Endothelial cell of umbilical vein (primary cell): ENCODE measurements around the gene ATAD1. TPM values are rescaled to one million over a fixed set of nuclear protein-coding genes. Genes with fewer than 3 reads are reported as not detected.

ENCODE experiments used
- BruUV-seq: library from RNA; stranded (reverse); fragments of 400-500 nt; replicated peaks from 2 replicates; lab custom pipeline; 2021; lab: Mats Ljungman, UMichigan
- CTCF ChIA-PET: fragments of 300-600, 350-600 bp; sonication (Branson Sonifier 250); formaldehyde crosslinking; loops from one replicate; lab custom pipeline; 2021; ENCODE audit warnings: antibody characterized with exemption, inconsistent platforms; lab: Charles Lee
- POLR2A ChIA-PET: fragments of 300-600, 350-600 bp; sonication (Branson Sonifier 250); formaldehyde crosslinking; loops from one replicate; lab custom pipeline; 2021; ENCODE audit warnings: antibody characterized with exemption, inconsistent platforms; lab: Charles Lee
- DNase-seq: peaks from one replicate; pipeline ENCODE4 v3.0.0-alpha.2; 2011; ENCODE audit warnings: low read depth, low spot score
- FAIRE-seq: peaks from 2 replicates; lab custom pipeline; 2011; peaks lifted over from hg19 to GRCh38; lab: Jason Lieb, UNC
- H2AFZ ChIP-seq: 2 replicates; pipeline ENCODE4 v1.6.0; 2012; ENCODE audit warnings: low read depth, low read length, control low read depth, inconsistent platforms
- H3K27ac ChIP-seq: 2 replicates; pipeline ENCODE4 v1.5.1; 2011; ENCODE audit warnings: low read depth, mild to moderate bottlenecking, control low read depth, low read length, moderate library complexity; ENCODE audit not compliant: insufficient read depth
- H3K27me3 ChIP-seq, 2 experiments: 2 replicates each; pipeline versions ENCODE4 v1.6.0 to v1.6.1; 2011; ENCODE audit warnings: low read length in 2 of 2, mixed read lengths in 1 of 2; ENCODE audit not compliant: control insufficient read depth in 2 of 2, insufficient read depth in 2 of 2
- H3K36me3 ChIP-seq, 2 experiments: 2 replicates in 1 of 2; 3 replicates in 1 of 2; pipeline ENCODE4 v1.5.1; 2011; ENCODE audit warnings: low read length in 2 of 2, mild to moderate bottlenecking in 1 of 2, moderate library complexity in 1 of 2; ENCODE audit not compliant: control insufficient read depth in 2 of 2, insufficient read depth in 2 of 2; ENCODE audit errors: extremely low read depth in 1 of 2
- H3K4me1 ChIP-seq: 3 replicates; pipeline ENCODE4 v1.5.1; 2011; ENCODE audit warnings: mild to moderate bottlenecking, low read length; ENCODE audit not compliant: control insufficient read depth, insufficient read depth; ENCODE audit errors: extremely low read depth
- H3K4me2 ChIP-seq: 2 replicates; pipeline ENCODE4 v1.6.1; 2011; ENCODE audit warnings: low read length, control low read depth, mixed read lengths; ENCODE audit not compliant: insufficient read depth
- H3K4me3 ChIP-seq, 3 experiments: fragments of 200-600 bp in 1 of 3; sonication (generic), shearing (Covaris generic) in 1 of 3; replicated peaks in 1 of 3; 2 replicates each; pipeline ENCODE4 v1.5.1; 2011 to 2016; ENCODE audit warnings: control low read depth in 3 of 3, low read length in 3 of 3, mild to moderate bottlenecking in 2 of 3, inconsistent platforms in 1 of 3, low read depth in 1 of 3, moderate library complexity in 1 of 3; ENCODE audit not compliant: insufficient read depth in 1 of 3
- H3K79me2 ChIP-seq: 2 replicates; pipeline ENCODE4 v1.6.0; 2012; ENCODE audit warnings: low read length, inconsistent platforms; ENCODE audit not compliant: control insufficient read depth, insufficient read depth
- H3K9ac ChIP-seq: replicated peaks from 2 replicates; pipeline ENCODE3; 2011; ENCODE audit warnings: low read length, control low read depth; ENCODE audit not compliant: insufficient read depth; ENCODE audit errors: extremely low read depth
- H3K9me1 ChIP-seq: replicated peaks from 3 replicates; pipeline ENCODE4 v1.6.0; 2011; ENCODE audit warnings: mild to moderate bottlenecking, low read length; ENCODE audit not compliant: control insufficient read depth, insufficient read depth; ENCODE audit errors: extremely low read depth
- H3K9me3 ChIP-seq: replicated peaks from 2 replicates; pipeline ENCODE4 v1.5.1; 2012; ENCODE audit warnings: low read length, inconsistent platforms; ENCODE audit not compliant: control insufficient read depth, insufficient read depth
- H4K20me1 ChIP-seq: replicated peaks from 2 replicates; pipeline ENCODE3; 2011; ENCODE audit warnings: mild to moderate bottlenecking, low read length; ENCODE audit not compliant: control insufficient read depth, insufficient read depth; ENCODE audit errors: extremely low read depth
- CTCF ChIP-seq, 2 donors: IDR thresholded peaks; 1 replicate in 1 of 2; 2 replicates in 1 of 2; pipeline ENCODE4 v1.5.1; 2011; ENCODE audit warnings: low read length in 2 of 2, mild to moderate bottlenecking in 2 of 2, moderate library complexity in 2 of 2, control low read depth in 1 of 2, inconsistent platforms in 1 of 2, low read depth in 1 of 2; ENCODE audit not compliant: insufficient read depth in 1 of 2; ENCODE audit errors: extremely low read depth in 1 of 2
- EZH2 ChIP-seq: IDR thresholded peaks from 2 replicates; pipeline ENCODE4 v1.6.1; 2012; ENCODE audit warnings: borderline replicate concordance, low read depth, mild to moderate bottlenecking, moderate library complexity, low read length, inconsistent platforms; ENCODE audit not compliant: severe bottlenecking
- FOS ChIP-seq: IDR thresholded peaks from 2 replicates; pipeline ENCODE4 v1.6.1; 2011; ENCODE audit warnings: mild to moderate bottlenecking, low read length, moderate library complexity, borderline replicate concordance; ENCODE audit not compliant: insufficient read depth
- GATA2 ChIP-seq: IDR thresholded peaks from 2 replicates; pipeline ENCODE4 v1.7.0; 2011; ENCODE audit warnings: low read depth, mild to moderate bottlenecking, moderate library complexity, mixed read lengths, low read length; ENCODE audit not compliant: insufficient read length, insufficient read depth
- JUN ChIP-seq: IDR thresholded peaks from 2 replicates; pipeline ENCODE4 v1.6.1; 2011; ENCODE audit warnings: borderline replicate concordance, low read depth; ENCODE audit not compliant: insufficient read length, insufficient read depth
- MAX ChIP-seq: IDR thresholded peaks from 2 replicates; pipeline ENCODE4 v1.6.1; 2011; ENCODE audit not compliant: insufficient read depth, insufficient read length
- MYC ChIP-seq: IDR thresholded peaks from one replicate; pipeline ENCODE4 v1.6.1; 2011; ENCODE audit warnings: mild to moderate bottlenecking, low read depth, low read length
- POLR2A ChIP-seq: IDR thresholded peaks from 2 replicates; pipeline ENCODE4 v1.6.1; 2012; ENCODE audit warnings: low read depth, mild to moderate bottlenecking, control low read depth, low read length
- POLR2AphosphoS5 ChIP-seq: IDR thresholded peaks from 2 replicates; pipeline ENCODE4 v1.6.1; 2012; ENCODE audit warnings: low read depth, mild to moderate bottlenecking, control low read depth, low read length, moderate library complexity; ENCODE audit not compliant: insufficient read depth
- dilution Hi-C: fragments of 300-500 bp; cut with MboI; formaldehyde crosslinking; loops from one replicate; pipeline ENCODE4 v1.15.0; 2019; ENCODE audit warnings: low sequenced_read_pairs; ENCODE audit not compliant: extremely low pct_ligation_motif_present
- intact Hi-C: fragments of 100-400 bp; cut with micrococcal nuclease; formaldehyde crosslinking; loops from one replicate; pipeline ENCODE4 v1.10.0; 2022
- polyA plus RNA-seq, 4 experiments: library from polyadenylated mRNA; depleted of rRNA in 3 of 4; stranded (reverse) in 3 of 4; unstranded in 1 of 4; fragments of >200 nt; gene quantifications; 2 replicates each; pipeline versions ENCODE4 v1.2.1 to v1.2.3, GENCODE V29; 2011 to 2012; ENCODE audit warnings: missing spikeins in 1 of 4
- total RNA-seq: library from RNA; stranded (reverse); gene quantifications from 2 replicates; pipeline ENCODE4 v1.2.3, GENCODE V29; 2021

The ATAD1 gene
- total and polyA plus RNA-seq, 2 donors (not counting 3 experiments of a cell fraction or from before 2014, with no cell fraction given), result 5.2 to 25.8 TPM

GRCh38 chr10:87816163-87816897 lies 1.7 kb downstream of the ATAD1 start:
- TF ChIP-seq POLR2A (no peak), POLR2AphosphoS5 (no peak), FOS (no peak), MYC (no peak), MAX (no peak)
- CTCF ChIA-PET, result interaction anchor here (0.9 to 1.3 kb wide), 3 partner anchors 21 to 573 kb away, joined by 3 to 4 read pairs (median 3); no protein-coding TSS in a partner anchor

GRCh38 chr10:87804939-87805569 lies 13.0 kb downstream of the ATAD1 start:
- H3K4me1 ChIP-seq, result no peaks in the 10 kb centered on the region
- CTCF ChIA-PET, result no interaction called here
- dilution Hi-C loops, result no loop called here
- no peak for FAIRE-seq
- no peak for DNase-seq
- intact Hi-C loops, result no loop called here
- H3K9me1 ChIP-seq, result no peaks in the 10 kb centered on the region
- no peaks in the 10 kb centered on the region for H3K9me3 ChIP-seq
- H3K4me3 ChIP-seq, result no peak overlapping the region
- no peak overlapping the region for H2AFZ ChIP-seq
- no peaks in the 10 kb centered on the region for H3K36me3 ChIP-seq
- no TSS peak for BruUV-seq
- H3K27ac ChIP-seq, result no peak overlapping the region
- H3K9ac ChIP-seq, result no peak overlapping the region
- no peak overlapping the region for H3K4me2 ChIP-seq
- peaks cover 26% of the 10 kb centered on the region for H3K79me2 ChIP-seq
- peaks cover 3% of the 10 kb centered on the region for H4K20me1 ChIP-seq
- H3K27me3 ChIP-seq, result no peaks in the 10 kb centered on the region
- TF ChIP-seq GATA2, result no peak
- TF ChIP-seq MAX, result no peak
- TF ChIP-seq CTCF (IDR thresholded peaks at IDR 0.05; ENCODE audit: extremely low read depth in 1 of 2, insufficient read depth in 1 of 2, low read depth in 1 of 2, low read length in 2 of 2), result no peak
- no peak for TF ChIP-seq JUN
- no peak for TF ChIP-seq MYC
- TF ChIP-seq EZH2, result no peak
- TF ChIP-seq FOS, result no peak
- TF ChIP-seq POLR2A, result no peak
- TF ChIP-seq POLR2AphosphoS5, result no peak
- POLR2A ChIA-PET, result no interaction called here

More at GRCh38 chr10:87816163-87816897, 1.7 kb downstream of the ATAD1 start:
- dilution Hi-C loops, result no loop called here
- H2AFZ ChIP-seq, result no peak overlapping the region
- no peak for FAIRE-seq
- BruUV-seq, result no TSS peak
- H3K27ac ChIP-seq, result no peak overlapping the region
- no peak for DNase-seq
- POLR2A ChIA-PET, result no interaction called here
- H3K36me3 ChIP-seq, result peaks cover 2 to 4% of the 10 kb centered on the region in 2 experiments
- peak overlapping the region; percentile 93 for H3K4me2 ChIP-seq
- H3K27me3 ChIP-seq, result no peaks in the 10 kb centered on the region
- H3K9me1 ChIP-seq, result no peaks in the 10 kb centered on the region
- H3K79me2 ChIP-seq, result peaks cover 43% of the 10 kb centered on the region
- H3K9ac ChIP-seq, result no peak overlapping the region
- H3K9me3 ChIP-seq, result no peaks in the 10 kb centered on the region
- H3K4me3 ChIP-seq, result peak overlapping the region in 1 of 3 experiments; percentile 88
- H4K20me1 ChIP-seq, result no peaks in the 10 kb centered on the region
- peaks cover 22% of the 10 kb centered on the region for H3K4me1 ChIP-seq
- intact Hi-C loops, result loop anchor here (2.0 kb wide), 1 partner anchor 40 kb away; no protein-coding TSS in a partner anchor
